ENCODE data around the gene ASIC3. TPM values are rescaled to one million over a fixed set of nuclear protein-coding genes. Genes with fewer than 3 reads are reported as not detected.

The ASIC3 gene
- total RNA-seq, 1 donor from 2014 or later, result under 0.01 TPM

- DNase-seq (ENCODE audit: low read depth), result peak; percentile 44
- Histone ChIP-seq H3K27me3 (ENCODE audit: control insufficient read depth, insufficient read depth, low read length) (no peaks in the 10 kb centered on the region), H3K4me3 (ENCODE audit: low read depth, low read length) (peak overlapping the region; percentile 2), H3K36me3 (ENCODE audit: control insufficient read depth, insufficient read depth, low read length) (peaks cover 2% of the 10 kb centered on the region)
- TF ChIP-seq CTCF (IDR thresholded peaks at IDR 0.05; ENCODE audit: insufficient read depth, low read length, severe bottlenecking), result no peak
- FAIRE-seq, result no peak
These were observed 40.7 kb downstream of the ASIC3 start for GRCh38 chr7:151088856-151089699.

- peaks cover 2% of the 10 kb centered on the region for H3K36me3 ChIP-seq (ENCODE audit: control insufficient read depth, insufficient read depth, low read length)
- no peak for FAIRE-seq
- TF ChIP-seq CTCF (IDR thresholded peaks at IDR 0.05; ENCODE audit: insufficient read depth, low read length, severe bottlenecking), result no peak
These were observed 41.8 kb downstream of the ASIC3 start for GRCh38 chr7:151089893-151090730.

GRCh38 chr7:151091003-151091402, 42.7 kb downstream of the ASIC3 start:
- DNase-seq (ENCODE audit: low read depth), result no peak
- peaks cover 2% of the 10 kb centered on the region for H3K36me3 ChIP-seq (ENCODE audit: control insufficient read depth, insufficient read depth, low read length)
- no peak for TF ChIP-seq CTCF (IDR thresholded peaks at IDR 0.05; ENCODE audit: insufficient read depth, low read length, severe bottlenecking)
- no peak overlapping the region for H3K4me3 ChIP-seq (ENCODE audit: low read depth, low read length)
- no peak for FAIRE-seq
- no peaks in the 10 kb centered on the region for H3K27me3 ChIP-seq (ENCODE audit: control insufficient read depth, insufficient read depth, low read length)

More at GRCh38 chr7:151089893-151090730, 41.8 kb downstream of the ASIC3 start:
- Histone ChIP-seq H3K27me3 (ENCODE audit: control insufficient read depth, insufficient read depth, low read length) (no peaks in the 10 kb centered on the region), H3K4me3 (ENCODE audit: low read depth, low read length) (no peak overlapping the region)
- DNase-seq (ENCODE audit: low read depth), result no peak

- Histone ChIP-seq H3K27me3 (ENCODE audit: control insufficient read depth, insufficient read depth, low read length) (no peaks in the 10 kb centered on the region), H3K4me3 (ENCODE audit: low read depth, low read length) (no peak overlapping the region), H3K36me3 (ENCODE audit: control insufficient read depth, insufficient read depth, low read length) (peaks cover 2% of the 10 kb centered on the region)
- DNase-seq (ENCODE audit: low read depth) (no peak), FAIRE-seq (no peak)
- peak; percentile 66 for TF ChIP-seq CTCF (IDR thresholded peaks at IDR 0.05; ENCODE audit: insufficient read depth, low read length, severe bottlenecking)
These were observed 43.1 kb downstream of the ASIC3 start for GRCh38 chr7:151091431-151091830.

- DNase-seq (ENCODE audit: low read depth), result no peak
- no peak overlapping the region for H3K4me3 ChIP-seq (ENCODE audit: low read depth, low read length)
- no peaks in the 10 kb centered on the region for H3K27me3 ChIP-seq (ENCODE audit: control insufficient read depth, insufficient read depth, low read length)
- TF ChIP-seq CTCF (IDR thresholded peaks at IDR 0.05; ENCODE audit: insufficient read depth, low read length, severe bottlenecking), result no peak
- no peak for FAIRE-seq
- peaks cover 2% of the 10 kb centered on the region for H3K36me3 ChIP-seq (ENCODE audit: control insufficient read depth, insufficient read depth, low read length)
These were observed 43.7 kb downstream of the ASIC3 start for GRCh38 chr7:151091988-151092387.
